H9 (cell line): ENCODE data around the gene SCAF11. TPM values are rescaled to one million over a fixed set of nuclear protein-coding genes. Genes with fewer than 3 reads are reported as not detected.

Experiments
- DNase-seq: peaks from one replicate; pipeline ENCODE4 v3.0.0-alpha.2; 2017
- H2AFZ ChIP-seq: one replicate; pipeline ENCODE4 v1.6.1; 2013; ENCODE audit warnings: mild to moderate bottlenecking, low read length, control low read depth, moderate library complexity
- H2AK5ac ChIP-seq: 2 replicates; pipeline ENCODE4 v1.6.1; 2013; ENCODE audit warnings: low read length, control low read depth, mixed read lengths; ENCODE audit not compliant: insufficient read length
- H2BK120ac ChIP-seq: one replicate; pipeline ENCODE4 v1.6.1; 2013; ENCODE audit warnings: low read depth, mild to moderate bottlenecking, low read length, control low read depth, inconsistent platforms; ENCODE audit not compliant: poor library complexity, severe bottlenecking
- H2BK12ac ChIP-seq: 2 replicates; pipeline ENCODE4 v1.6.1; 2013; ENCODE audit warnings: low read length, control low read depth, mixed read lengths, low read depth; ENCODE audit not compliant: insufficient read length
- H2BK15ac ChIP-seq: 2 replicates; pipeline ENCODE4 v1.6.1; 2013; ENCODE audit warnings: low read depth, low read length, control low read depth
- H2BK20ac ChIP-seq: one replicate; pipeline ENCODE4 v1.6.1; 2013; ENCODE audit warnings: low read depth, mild to moderate bottlenecking, low read length, control low read depth, inconsistent platforms; ENCODE audit not compliant: poor library complexity, severe bottlenecking
- H2BK5ac ChIP-seq: 2 replicates; pipeline ENCODE4 v1.6.1; 2013; ENCODE audit warnings: low read length, control low read depth, mixed read lengths; ENCODE audit not compliant: insufficient read length
- H3K14ac ChIP-seq: 2 replicates; pipeline ENCODE4 v1.6.1; 2013; ENCODE audit warnings: low read length, control low read depth; ENCODE audit not compliant: insufficient read depth
- H3K18ac ChIP-seq: 2 replicates; pipeline ENCODE4 v1.6.1; 2013; ENCODE audit warnings: low read depth, mild to moderate bottlenecking, mixed read lengths, low read length, control low read depth; ENCODE audit not compliant: insufficient read length
- H3K23ac ChIP-seq: 2 replicates; pipeline ENCODE4 v1.6.1; 2013; ENCODE audit warnings: low read length, control low read depth, mixed read lengths, low read depth; ENCODE audit not compliant: insufficient read length
- H3K23me2 ChIP-seq: 2 replicates; pipeline ENCODE4 v1.6.1; 2013; ENCODE audit warnings: low read depth, mild to moderate bottlenecking, mixed read lengths, low read length, control low read depth; ENCODE audit not compliant: insufficient read length, poor library complexity, severe bottlenecking
- H3K27ac ChIP-seq: 2 replicates; pipeline ENCODE4 v1.5.1; 2013; ENCODE audit warnings: low read length, control low read depth, mixed read lengths, low read depth; ENCODE audit not compliant: insufficient read length
- H3K27me3 ChIP-seq: 2 replicates; pipeline ENCODE4 v1.6.1; 2013; ENCODE audit warnings: low read length, control low read depth, inconsistent platforms; ENCODE audit not compliant: insufficient read depth
- H3K4ac ChIP-seq: 2 replicates; pipeline ENCODE4 v1.6.1; 2013; ENCODE audit warnings: low read depth, mild to moderate bottlenecking, control low read depth, inconsistent platforms, low read length, moderate library complexity
- H3K4me1 ChIP-seq: 2 replicates; pipeline ENCODE4 v1.6.1; 2013; ENCODE audit warnings: low read length, control low read depth, inconsistent platforms; ENCODE audit not compliant: insufficient read depth
- H3K4me2 ChIP-seq: 2 replicates; pipeline ENCODE4 v1.6.1; 2013; ENCODE audit warnings: low read length, control low read depth, mixed read lengths; ENCODE audit not compliant: insufficient read length, insufficient read depth
- H3K56ac ChIP-seq: 2 replicates; pipeline ENCODE4 v1.6.1; 2013; ENCODE audit warnings: low read depth, mild to moderate bottlenecking, mixed read lengths, low read length, control low read depth; ENCODE audit not compliant: insufficient read length
- H3K79me1 ChIP-seq: 2 replicates; pipeline ENCODE4 v1.6.1; 2013; ENCODE audit warnings: low read depth, mild to moderate bottlenecking, moderate library complexity, low read length, control low read depth, inconsistent platforms; ENCODE audit not compliant: insufficient read depth, poor library complexity, severe bottlenecking
- H3K79me2 ChIP-seq: 2 replicates; pipeline ENCODE4 v1.6.1; 2013; ENCODE audit warnings: low read length, control low read depth, inconsistent platforms; ENCODE audit not compliant: insufficient read depth
- H3K9ac ChIP-seq: 2 replicates; pipeline ENCODE4 v1.6.1; 2013; ENCODE audit warnings: low read length, control low read depth, mixed read lengths; ENCODE audit not compliant: insufficient read length; ENCODE audit errors: extremely low read depth
- H3K9me3 ChIP-seq: one replicate; pipeline ENCODE4 v1.6.1; 2013; ENCODE audit warnings: low read depth, low read length, inconsistent platforms; ENCODE audit not compliant: control insufficient read depth
- H3T11ph ChIP-seq: one replicate; pipeline ENCODE4 v1.6.1; 2013; ENCODE audit warnings: mild to moderate bottlenecking, low read length, control low read depth, inconsistent platforms
- H4K20me1 ChIP-seq: one replicate; pipeline ENCODE4 v1.6.1; 2013; ENCODE audit not compliant: control insufficient read depth, insufficient read length, insufficient read depth
- H4K5ac ChIP-seq: 2 replicates; pipeline ENCODE4 v1.6.1; 2013; ENCODE audit warnings: low read depth, mild to moderate bottlenecking, mixed read lengths, low read length, control low read depth; ENCODE audit not compliant: insufficient read length
- H4K8ac ChIP-seq: replicated peaks from 2 replicates; pipeline ENCODE4 v1.6.1; 2013; ENCODE audit warnings: low read length, control low read depth, mixed read lengths, low read depth; ENCODE audit not compliant: insufficient read length
- H4K91ac ChIP-seq: 2 replicates; pipeline ENCODE4 v1.6.1; 2013; ENCODE audit warnings: low read depth, mild to moderate bottlenecking, moderate library complexity, mixed read lengths, low read length, control low read depth; ENCODE audit not compliant: insufficient read length
- H3K27ac Mint-ChIP-seq, 3 experiments: 2 replicates in 2 of 3; 3 replicates in 1 of 3; pipeline ENCODE4 v1.8.0; 2020 to 2021; ENCODE audit warnings: mixed read lengths in 3 of 3, mild to moderate bottlenecking in 1 of 3, moderate library complexity in 1 of 3
- H3K27me3 Mint-ChIP-seq: 2 replicates; pipeline ENCODE4 v1.8.0; 2021; ENCODE audit warnings: low read depth, mild to moderate bottlenecking, moderate library complexity, mixed read lengths
- H3K36me3 Mint-ChIP-seq, 3 experiments: 2 replicates in 2 of 3; 3 replicates in 1 of 3; pipeline ENCODE4 v1.8.0; 2020 to 2021; ENCODE audit warnings: low read depth in 3 of 3, mixed read lengths in 3 of 3; ENCODE audit not compliant: insufficient read depth in 1 of 3
- H3K4me1 Mint-ChIP-seq, 2 experiments: 2 replicates each; pipeline ENCODE4 v1.8.0; 2020; ENCODE audit warnings: mixed read lengths in 2 of 2
- H3K4me3 Mint-ChIP-seq, 2 experiments: 2 replicates in 1 of 2; 3 replicates in 1 of 2; pipeline ENCODE4 v1.8.0; 2020 to 2021; ENCODE audit warnings: mild to moderate bottlenecking in 2 of 2, mixed read lengths in 2 of 2, moderate library complexity in 1 of 2
- H3K9me3 Mint-ChIP-seq, 2 experiments: 2 replicates in 1 of 2; 3 replicates in 1 of 2; pipeline ENCODE4 v1.8.0; 2020; ENCODE audit warnings: mild to moderate bottlenecking in 2 of 2, mixed read lengths in 2 of 2, moderate library complexity in 1 of 2
- CTCF ChIP-seq: fragments of 200-600 bp; sonication (generic); conservative IDR thresholded peaks from 3 replicates; pipeline ENCODE4 v1.8.0; 2021; ENCODE audit warnings: antibody characterized with exemption, mild to moderate bottlenecking
- WGBS: extraction: QIAGEN DNeasy Blood & Tissue Kit; methylation state at CpG from one replicate; pipeline ENCODE4 v1.1.7; 2013; ENCODE audit warnings: missing lambda C conversion rate, low lambda C conversion rate, mixed read lengths; ENCODE audit not compliant: insufficient read length; ENCODE audit errors: extremely low coverage; 5-methylcytosine and 5-hydroxymethylcytosine counted together
- total RNA-seq: library from RNA; stranded (reverse); gene quantifications from 2 replicates; pipeline ENCODE4 v1.2.1, GENCODE V29; 2021

Gene SCAF11
- total RNA-seq, 1 experiment from 2014 or later = 90.8 TPM

GRCh38 chr12:45883187-45883586, 107.2 kb downstream of the SCAF11 start:
- Histone ChIP-seq H4K8ac (no peak overlapping the region), H4K5ac (no peak overlapping the region), H2AFZ (no peak overlapping the region), H3K23ac (no peak overlapping the region), H3T11ph (no peak overlapping the region), H3K4me2 (no peak overlapping the region), H3K18ac (no peak overlapping the region), H3K27ac (no peak overlapping the region), H3K9ac (no peak overlapping the region), H2BK12ac (no peak overlapping the region), H2AK5ac (no peak overlapping the region), H3K79me1 (no peaks in the 10 kb centered on the region), H3K9me3 (no peaks in the 10 kb centered on the region), H2BK5ac (no peak overlapping the region), H3K56ac (no peak overlapping the region), H2BK20ac (no peak overlapping the region), H3K79me2 (no peaks in the 10 kb centered on the region), H3K14ac (no peak overlapping the region), H3K4ac (no peak overlapping the region), H2BK120ac (no peak overlapping the region), H3K27me3 (no peaks in the 10 kb centered on the region), H2BK15ac (no peak overlapping the region), H4K20me1 (no peaks in the 10 kb centered on the region), H3K4me1 (no peaks in the 10 kb centered on the region; the same call in none of the 2 replicates), H4K91ac (no peak overlapping the region), H3K23me2 (no peaks in the 10 kb centered on the region)
- no peak for DNase-seq
- H3K36me3 Mint-ChIP-seq = peaks cover 34 to 50% (median 48%) of the 10 kb centered on the region in 3 experiments
- no peak overlapping the region for H3K27ac Mint-ChIP-seq
- H3K27me3 Mint-ChIP-seq = no peaks in the 10 kb centered on the region
- H3K4me1 Mint-ChIP-seq = peaks cover 17 to 21% of the 10 kb centered on the region in 2 experiments
- no peak for TF ChIP-seq CTCF
- H3K9me3 Mint-ChIP-seq = peaks cover 4 to 12% of the 10 kb centered on the region in 2 experiments; a peak in 3 of 5 replicates
- no CpG with 5 or more reads among the region's 1 CpG for WGBS
- H3K4me3 Mint-ChIP-seq = no peak overlapping the region
